Mononuclear cell (primary cell): Measurements from ENCODE around the gene CRYBB3. TPM values are rescaled to one million over a fixed set of nuclear protein-coding genes. Genes with fewer than 3 reads are reported as not detected.
"Not testable (repeated sequence)": the region's sequence is repeated elsewhere in the genome, so short reads cannot be mapped to it uniquely, and the experiment has no call there.

Experiments used
- H3K27me3 ChIP-seq: 2 replicates; pipeline ENCODE4 v1.6.0; 2011; ENCODE audit warnings: low read length, control low read depth; ENCODE audit not compliant: insufficient read depth
- H3K4me1 ChIP-seq: 2 replicates; pipeline ENCODE4 v1.5.1; 2011; ENCODE audit warnings: mild to moderate bottlenecking, low read length, control low read depth; ENCODE audit not compliant: insufficient read depth
- H3K4me3 ChIP-seq: 2 replicates; pipeline ENCODE4 v1.5.1; 2011; ENCODE audit warnings: mild to moderate bottlenecking, low read length, moderate library complexity
- H3K9me3 ChIP-seq: 2 replicates; pipeline ENCODE4 v1.5.1; 2011; ENCODE audit warnings: low read depth, mild to moderate bottlenecking, control low read depth, low read length
- total RNA-seq: library from RNA; depleted of rRNA; stranded (reverse); fragments of >200 nt; gene quantifications from one replicate; pipeline ENCODE4 v1.2.3, GENCODE V29; 2012

CRYBB3 gene
- total RNA-seq, 1 donor: not detected

DNA sequence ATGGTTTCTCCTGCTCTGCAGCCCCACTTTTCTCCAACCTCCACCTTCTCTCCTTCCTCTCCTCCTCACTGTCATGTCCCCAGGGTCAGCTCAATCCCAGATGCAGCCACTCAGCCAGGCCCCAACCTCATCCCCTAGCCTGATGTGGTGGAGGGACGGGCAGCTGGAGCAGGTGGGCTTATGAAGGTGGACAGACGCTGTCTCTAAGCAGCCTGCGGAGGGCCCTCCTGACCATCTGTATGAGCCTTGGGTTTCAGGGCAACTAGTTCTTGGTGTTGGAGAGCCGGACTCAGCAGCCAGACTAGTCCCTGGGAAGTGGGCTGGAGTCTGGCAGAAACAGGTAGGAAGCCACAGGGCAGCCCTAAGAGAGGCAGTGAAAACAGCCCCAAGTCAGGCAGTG lies 37.8 kb downstream of the CRYBB3 start:
- H3K9me3 ChIP-seq: no peaks in the 10 kb centered on the region
- H3K4me1 ChIP-seq: no peaks in the 10 kb centered on the region
- no peaks in the 10 kb centered on the region for H3K27me3 ChIP-seq
- no peak overlapping the region for H3K4me3 ChIP-seq

DNA sequence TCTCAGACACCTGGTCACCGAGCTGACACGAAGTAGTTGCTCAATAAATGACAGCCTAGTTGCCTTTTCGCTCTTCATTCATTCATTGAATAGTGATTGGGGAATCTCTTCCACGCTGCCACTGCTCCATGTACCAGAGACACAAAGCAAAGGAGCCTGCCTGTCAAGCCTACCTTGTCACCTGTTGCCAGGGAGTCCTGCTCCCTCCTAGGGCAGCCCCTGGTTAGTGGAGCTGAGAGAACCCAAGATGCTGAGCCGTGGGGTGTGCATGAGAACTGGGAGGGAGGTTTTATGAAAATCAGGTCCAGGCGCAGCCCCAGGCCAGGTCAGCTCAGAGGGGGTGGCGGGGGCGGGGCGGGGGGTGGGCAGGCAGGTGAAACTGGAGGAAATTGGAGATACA lies 38.4 kb downstream of the CRYBB3 start:
- not testable (repeated sequence) for H3K4me1 ChIP-seq, H3K4me3 ChIP-seq, H3K9me3 ChIP-seq, H3K27me3 ChIP-seq

DNA sequence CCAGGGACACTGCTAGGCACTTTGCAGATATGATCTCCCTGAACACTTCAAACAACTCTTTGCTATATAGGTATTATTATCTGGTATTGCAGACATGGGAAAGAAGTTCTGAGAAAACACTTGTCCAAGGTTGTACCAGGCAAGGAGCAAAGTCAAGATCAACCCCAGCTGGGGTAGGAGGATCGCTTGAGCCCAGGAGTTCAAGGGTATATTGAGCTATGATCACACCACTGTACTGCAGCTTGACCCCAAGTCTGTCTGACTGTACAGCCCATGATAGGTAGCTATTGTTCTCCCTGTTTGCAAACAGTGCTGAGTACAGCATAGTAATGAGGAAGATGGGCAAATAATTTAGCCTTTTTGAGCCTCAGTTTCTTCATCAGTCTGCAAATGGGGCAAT lies 55.5 kb downstream of the CRYBB3 start:
- H3K4me1 ChIP-seq: not testable (repeated sequence)

More for the DNA sequence above, 55.5 kb downstream of the CRYBB3 start:
- not testable (repeated sequence) for H3K4me3 ChIP-seq, H3K9me3 ChIP-seq, H3K27me3 ChIP-seq

Other genes starting within 250 kb of the CRYBB3 start
- gene KIAA1671, start 247.1 kb upstream of the CRYBB3 start, total RNA-seq: 0.31 TPM
- not detected for gene CRYBB2, start 19.8 kb downstream of the CRYBB3 start, total RNA-seq